RWPE2 (cell line): ENCODE results near the gene NCAM2.

Experiments
- ATAC-seq: fragments of 200-7000 bp; cut with Tn5 transposase; 3 replicates; pipeline ENCODE4 v1.9.1; 2021; ENCODE audit warnings: low read depth
- DNase-seq: peaks from one replicate; pipeline ENCODE4 v3.0.0-alpha.2; 2020; ENCODE audit warnings: low spot score
- H3K27ac ChIP-seq: fragments of 450-650 bp; 2 replicates; pipeline ENCODE4 v1.5.1; 2017; ENCODE audit warnings: mild to moderate bottlenecking; ENCODE audit not compliant: poor library complexity, severe bottlenecking
- H3K27me3 ChIP-seq: fragments of 250-450 bp; sonication (Bioruptor Pico); 2 replicates; pipeline ENCODE4 v1.5.1; 2021; ENCODE audit warnings: mild to moderate bottlenecking, moderate library complexity; ENCODE audit not compliant: insufficient read depth, poor library complexity, severe bottlenecking
- H3K36me3 ChIP-seq: fragments of 250-450 bp; sonication (Bioruptor Pico); 2 replicates; pipeline ENCODE4 v1.5.1; 2020; ENCODE audit warnings: low read depth, mild to moderate bottlenecking, moderate library complexity
- H3K4me1 ChIP-seq: fragments of 250-450 bp; sonication (Bioruptor Pico); 2 replicates; pipeline ENCODE4 v1.5.1; 2021; ENCODE audit warnings: mild to moderate bottlenecking, moderate library complexity; ENCODE audit not compliant: insufficient read depth, poor library complexity, severe bottlenecking
- H3K4me3 ChIP-seq: fragments of 250-450 bp; sonication (Bioruptor Pico); 2 replicates; pipeline ENCODE4 v1.5.1; 2021; ENCODE audit warnings: mild to moderate bottlenecking, moderate library complexity; ENCODE audit not compliant: severe bottlenecking
- H3K9me3 ChIP-seq: fragments of 250-450 bp; sonication (Bioruptor Pico); 2 replicates; pipeline ENCODE4 v1.5.1; 2021; ENCODE audit warnings: mild to moderate bottlenecking, moderate library complexity; ENCODE audit not compliant: severe bottlenecking
- TF ChIP-seq, protein P1 (sequence below): fragments of 450-650 bp; IDR thresholded peaks from one replicate; pipeline ENCODE4 v1.5.1; 2017; ENCODE audit warnings: mild to moderate bottlenecking, moderate library complexity; ENCODE audit not compliant: poor library complexity, severe bottlenecking

Gene NCAM2

GRCh38 chr21:21019681-21020080 lies 21.5 kb downstream of the NCAM2 start:
- ATAC-seq (no peak), DNase-seq (no peak)
- TF ChIP-seq, protein P1, sequence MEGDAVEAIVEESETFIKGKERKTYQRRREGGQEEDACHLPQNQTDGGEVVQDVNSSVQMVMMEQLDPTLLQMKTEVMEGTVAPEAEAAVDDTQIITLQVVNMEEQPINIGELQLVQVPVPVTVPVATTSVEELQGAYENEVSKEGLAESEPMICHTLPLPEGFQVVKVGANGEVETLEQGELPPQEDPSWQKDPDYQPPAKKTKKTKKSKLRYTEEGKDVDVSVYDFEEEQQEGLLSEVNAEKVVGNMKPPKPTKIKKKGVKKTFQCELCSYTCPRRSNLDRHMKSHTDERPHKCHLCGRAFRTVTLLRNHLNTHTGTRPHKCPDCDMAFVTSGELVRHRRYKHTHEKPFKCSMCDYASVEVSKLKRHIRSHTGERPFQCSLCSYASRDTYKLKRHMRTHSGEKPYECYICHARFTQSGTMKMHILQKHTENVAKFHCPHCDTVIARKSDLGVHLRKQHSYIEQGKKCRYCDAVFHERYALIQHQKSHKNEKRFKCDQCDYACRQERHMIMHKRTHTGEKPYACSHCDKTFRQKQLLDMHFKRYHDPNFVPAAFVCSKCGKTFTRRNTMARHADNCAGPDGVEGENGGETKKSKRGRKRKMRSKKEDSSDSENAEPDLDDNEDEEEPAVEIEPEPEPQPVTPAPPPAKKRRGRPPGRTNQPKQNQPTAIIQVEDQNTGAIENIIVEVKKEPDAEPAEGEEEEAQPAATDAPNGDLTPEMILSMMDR: no peak

GRCh38 chr21:21025742-21026141 lies 27.5 kb downstream of the NCAM2 start:
- Histone ChIP-seq H3K27ac (no peak overlapping the region), H3K4me3 (no peak overlapping the region), H3K4me1 (no peaks in the 10 kb centered on the region), H3K36me3 (no peaks in the 10 kb centered on the region), H3K9me3 (no peaks in the 10 kb centered on the region), H3K27me3 (no peaks in the 10 kb centered on the region)
- no peak for DNase-seq
- TF ChIP-seq, protein P1: no peak
- ATAC-seq: no peak

More at GRCh38 chr21:21019681-21020080, 21.5 kb downstream of the NCAM2 start:
- no peaks in the 10 kb centered on the region for H3K4me1 ChIP-seq
- no peaks in the 10 kb centered on the region for H3K36me3 ChIP-seq
- no peaks in the 10 kb centered on the region for H3K9me3 ChIP-seq
- H3K27me3 ChIP-seq: no peaks in the 10 kb centered on the region
- H3K27ac ChIP-seq: no peak overlapping the region
- no peak overlapping the region for H3K4me3 ChIP-seq

- DNase-seq (no peak), ATAC-seq (no peak)
- TF ChIP-seq, protein P1: no peak
- H3K27me3 ChIP-seq: no peaks in the 10 kb centered on the region
- no peak overlapping the region for H3K27ac ChIP-seq
- H3K36me3 ChIP-seq: no peaks in the 10 kb centered on the region
- no peaks in the 10 kb centered on the region for H3K4me1 ChIP-seq
- H3K9me3 ChIP-seq: no peaks in the 10 kb centered on the region
- no peak overlapping the region for H3K4me3 ChIP-seq
Measured at GRCh38 chr21:21028275-21028820, 30.1 kb downstream of the NCAM2 start.

GRCh38 chr21:21029164-21029563 lies 31.0 kb downstream of the NCAM2 start:
- Histone ChIP-seq H3K9me3 (no peaks in the 10 kb centered on the region), H3K4me3 (no peak overlapping the region), H3K4me1 (no peaks in the 10 kb centered on the region), H3K27ac (no peak overlapping the region), H3K27me3 (no peaks in the 10 kb centered on the region), H3K36me3 (no peaks in the 10 kb centered on the region)
- TF ChIP-seq, protein P1: no peak
- DNase-seq (no peak), ATAC-seq (no peak)

DNA sequence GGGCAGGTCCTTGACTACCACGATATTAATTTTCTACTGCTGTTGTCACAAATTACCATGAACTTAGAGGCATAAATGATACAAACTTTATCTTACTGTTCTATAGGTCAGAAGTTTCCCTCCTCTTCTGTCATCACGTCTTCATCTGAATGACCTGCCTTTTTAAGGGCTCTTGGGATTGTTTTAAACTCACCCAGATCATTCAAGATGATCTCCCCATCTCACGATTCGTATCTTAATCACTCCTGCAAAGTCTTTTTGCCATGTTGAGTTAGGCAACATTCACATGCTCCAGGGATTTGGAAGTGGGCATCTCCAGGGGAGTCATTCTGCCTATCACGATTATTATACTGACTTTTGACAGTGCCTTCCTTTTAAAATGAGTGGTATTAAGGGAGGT lies 32.1 kb downstream of the NCAM2 start:
- no peak overlapping the region for H3K27ac ChIP-seq
- H3K9me3 ChIP-seq: no peaks in the 10 kb centered on the region
- H3K27me3 ChIP-seq: peaks cover 4% of the 10 kb centered on the region
- no peak for ATAC-seq
- H3K4me3 ChIP-seq: no peak overlapping the region
- no peaks in the 10 kb centered on the region for H3K4me1 ChIP-seq
- TF ChIP-seq, protein P1: no peak
- DNase-seq: no peak
- no peaks in the 10 kb centered on the region for H3K36me3 ChIP-seq
